Measurements from ENCODE around the gene WNT5B. TPM values are rescaled to one million over a fixed set of nuclear protein-coding genes. Genes with fewer than 3 reads are reported as not detected.

The WNT5B gene
- total RNA-seq, 1 donor, result 16.6 TPM

GRCh38 chr12:1616233-1617066 is 12.6 kb upstream of the WNT5B start:
- no peak for TF ChIP-seq CTCF (IDR thresholded peaks at IDR 0.05; ENCODE audit: insufficient read depth, low read length)
- H3K4me3 ChIP-seq (ENCODE audit: low read depth, low read length), result no peak overlapping the region
- no peak for DNase-seq (ENCODE audit: low read depth)

GRCh38 chr12:1618489-1618888 is 10.5 kb upstream of the WNT5B start:
- H3K4me3 ChIP-seq (ENCODE audit: low read depth, low read length), result no peak overlapping the region
- no peak for TF ChIP-seq CTCF (IDR thresholded peaks at IDR 0.05; ENCODE audit: insufficient read depth, low read length)
- DNase-seq (ENCODE audit: low read depth), result peak; percentile 42

- DNase-seq (ENCODE audit: low read depth), result no peak
- no peak overlapping the region for H3K4me3 ChIP-seq (ENCODE audit: low read depth, low read length)
- no peak for TF ChIP-seq CTCF (IDR thresholded peaks at IDR 0.05; ENCODE audit: insufficient read depth, low read length)
Measured at GRCh38 chr12:1619159-1619558, 9.9 kb upstream of the WNT5B start.

GRCh38 chr12:1619587-1619986 is 9.4 kb upstream of the WNT5B start:
- no peak overlapping the region for H3K4me3 ChIP-seq (ENCODE audit: low read depth, low read length)
- no peak for TF ChIP-seq CTCF (IDR thresholded peaks at IDR 0.05; ENCODE audit: insufficient read depth, low read length)
- no peak for DNase-seq (ENCODE audit: low read depth)

GRCh38 chr12:1620092-1620491 is 8.9 kb upstream of the WNT5B start:
- TF ChIP-seq CTCF (IDR thresholded peaks at IDR 0.05; ENCODE audit: insufficient read depth, low read length), result no peak
- H3K4me3 ChIP-seq (ENCODE audit: low read depth, low read length), result no peak overlapping the region
- no peak for DNase-seq (ENCODE audit: low read depth)

GRCh38 chr12:1622406-1622805 is 6.6 kb upstream of the WNT5B start:
- no peak overlapping the region for H3K4me3 ChIP-seq (ENCODE audit: low read depth, low read length)
- no peak for DNase-seq (ENCODE audit: low read depth)
- no peak for TF ChIP-seq CTCF (IDR thresholded peaks at IDR 0.05; ENCODE audit: insufficient read depth, low read length)

Measured in fibroblast of the aortic adventitia (primary cell).